Measurements from ENCODE around the gene SPPL2C.

DNA sequence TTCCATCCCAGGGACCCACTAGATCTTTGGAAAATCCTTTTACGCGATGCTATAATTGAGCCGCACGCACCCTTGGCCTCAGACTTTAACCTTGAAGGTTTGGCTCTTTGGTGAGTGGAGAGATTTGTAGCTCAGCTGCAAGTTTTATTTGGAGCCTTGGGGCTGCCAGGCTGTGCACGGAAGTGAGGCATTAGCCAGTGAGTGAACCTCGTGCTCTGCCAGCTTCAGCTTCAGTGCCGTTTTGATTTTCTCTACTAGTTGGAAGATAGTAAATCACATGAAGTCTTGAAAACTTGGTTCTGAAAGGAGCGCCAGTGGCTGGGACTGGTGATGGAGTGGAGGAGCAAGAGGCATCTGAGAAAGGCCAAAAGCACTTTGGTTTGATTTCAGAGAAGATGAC, 43.3 kb upstream of the SPPL2C start:
- TF ChIP-seq, protein P1, sequence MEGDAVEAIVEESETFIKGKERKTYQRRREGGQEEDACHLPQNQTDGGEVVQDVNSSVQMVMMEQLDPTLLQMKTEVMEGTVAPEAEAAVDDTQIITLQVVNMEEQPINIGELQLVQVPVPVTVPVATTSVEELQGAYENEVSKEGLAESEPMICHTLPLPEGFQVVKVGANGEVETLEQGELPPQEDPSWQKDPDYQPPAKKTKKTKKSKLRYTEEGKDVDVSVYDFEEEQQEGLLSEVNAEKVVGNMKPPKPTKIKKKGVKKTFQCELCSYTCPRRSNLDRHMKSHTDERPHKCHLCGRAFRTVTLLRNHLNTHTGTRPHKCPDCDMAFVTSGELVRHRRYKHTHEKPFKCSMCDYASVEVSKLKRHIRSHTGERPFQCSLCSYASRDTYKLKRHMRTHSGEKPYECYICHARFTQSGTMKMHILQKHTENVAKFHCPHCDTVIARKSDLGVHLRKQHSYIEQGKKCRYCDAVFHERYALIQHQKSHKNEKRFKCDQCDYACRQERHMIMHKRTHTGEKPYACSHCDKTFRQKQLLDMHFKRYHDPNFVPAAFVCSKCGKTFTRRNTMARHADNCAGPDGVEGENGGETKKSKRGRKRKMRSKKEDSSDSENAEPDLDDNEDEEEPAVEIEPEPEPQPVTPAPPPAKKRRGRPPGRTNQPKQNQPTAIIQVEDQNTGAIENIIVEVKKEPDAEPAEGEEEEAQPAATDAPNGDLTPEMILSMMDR (conservative IDR thresholded peaks at IDR 0.05; ENCODE audit: low read depth, low read length), result no peak
- TF ChIP-seq EZH2 (IDR thresholded peaks at IDR 0.05; ENCODE audit: borderline replicate concordance, low read depth, low read length, poor library complexity, severe bottlenecking), result no peak
